Middle frontal gyrus (tissue), 1 donor: Measurements from ENCODE around the gene F7.

Source experiments
- DNase-seq: peaks from one replicate; pipeline ENCODE4 v3.0.0-alpha.2; 2015; ENCODE audit warnings: low spot score; ENCODE audit errors: extremely low spot score

Gene F7

DNA sequence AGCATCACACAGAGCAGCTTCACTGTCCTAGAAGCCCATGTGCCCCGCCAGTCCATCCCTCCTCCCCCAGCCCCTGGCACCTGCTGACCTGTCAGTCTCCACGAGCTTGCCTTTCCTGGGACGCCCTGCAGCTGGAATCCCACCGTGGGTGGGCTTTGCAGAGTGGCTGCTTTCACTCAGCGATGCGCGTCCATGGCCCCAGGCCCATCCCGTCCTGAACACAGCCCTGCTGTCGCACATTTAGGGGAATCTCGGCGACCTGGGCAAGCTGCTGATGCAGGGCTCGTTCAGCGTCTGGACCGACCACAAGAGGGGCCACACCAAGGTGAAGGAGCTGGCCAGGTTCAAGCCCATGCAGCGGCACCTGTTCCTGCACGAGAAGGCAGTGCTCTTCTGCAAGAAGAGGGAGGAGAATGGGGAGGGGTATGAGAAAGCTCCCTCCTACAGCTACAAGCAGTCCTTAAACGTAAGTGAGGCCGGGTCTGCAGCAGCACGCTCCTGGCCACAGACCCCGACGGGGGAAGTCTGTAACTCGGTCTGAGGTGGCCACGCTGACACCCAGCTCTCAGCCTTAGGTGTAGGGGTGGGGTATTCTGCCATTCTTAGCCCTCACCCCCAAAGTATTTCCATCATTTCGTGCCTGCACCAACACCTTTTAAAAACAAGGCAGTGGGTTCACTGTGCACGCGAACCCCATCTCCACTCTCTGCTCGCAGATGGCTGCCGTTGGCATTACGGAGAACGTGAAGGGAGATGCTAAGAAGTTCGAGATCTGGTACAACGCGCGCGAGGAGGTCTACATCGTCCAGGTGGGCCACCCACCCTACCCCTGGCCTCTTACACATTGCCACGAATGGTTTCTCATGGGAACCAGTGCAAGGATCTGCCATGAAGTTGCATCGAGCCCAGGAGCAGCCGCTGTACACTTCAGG is 18.3 kb upstream of the F7 start:
- DNase-seq = no peak

DNA sequence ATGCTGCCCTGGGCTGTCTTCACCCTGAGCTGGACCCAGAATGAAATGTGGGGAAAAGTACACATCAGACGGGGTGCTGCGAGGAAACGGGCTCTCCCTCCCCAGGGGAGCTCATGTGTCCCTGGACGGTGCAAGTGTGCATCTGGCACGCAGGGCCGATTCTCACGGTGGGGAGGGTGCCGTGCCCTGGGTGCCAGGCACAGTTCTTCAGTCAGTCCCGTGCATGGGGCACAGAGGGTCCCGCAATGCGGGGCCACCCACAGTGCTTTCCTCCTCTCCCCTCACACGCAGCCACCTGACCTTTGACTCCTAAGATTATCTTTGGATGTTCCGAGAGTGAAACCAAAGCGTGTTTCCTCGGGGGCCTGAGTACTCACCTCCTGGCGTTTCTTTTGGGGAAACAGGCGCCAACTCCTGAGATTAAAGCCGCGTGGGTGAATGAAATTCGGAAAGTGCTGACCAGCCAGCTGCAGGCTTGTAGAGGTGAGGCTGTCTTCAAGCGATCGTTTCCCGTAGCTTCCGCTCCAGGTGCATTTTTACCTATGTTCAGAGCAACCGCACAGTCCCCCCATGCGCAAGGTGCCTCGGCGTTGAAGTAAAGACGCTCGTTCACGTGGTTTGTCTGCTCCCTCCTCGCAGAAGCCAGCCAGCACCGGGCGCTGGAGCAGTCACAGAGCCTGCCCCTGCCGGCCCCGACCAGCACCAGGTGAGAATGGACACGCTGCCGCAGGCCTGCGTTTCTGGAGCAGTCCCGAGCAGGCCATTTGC is 17.5 kb upstream of the F7 start:
- no peak for DNase-seq

DNA sequence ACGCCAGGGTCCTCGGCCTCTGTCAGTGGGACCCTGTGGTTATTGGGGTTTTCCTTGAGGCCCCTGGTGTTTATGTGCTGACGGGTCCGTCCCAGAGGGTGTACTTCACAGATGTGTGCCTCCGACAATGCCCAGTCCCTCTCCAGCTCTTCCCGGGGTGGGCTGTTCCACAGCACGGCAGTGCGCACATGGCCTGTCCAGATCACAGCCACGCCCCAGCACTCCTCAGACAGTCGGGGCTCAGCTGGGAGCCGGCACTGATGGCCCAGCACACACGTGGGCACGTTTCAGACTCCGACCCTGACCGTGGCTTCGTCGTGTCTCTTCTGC is 16.9 kb upstream of the F7 start:
- no peak for DNase-seq

DNA sequence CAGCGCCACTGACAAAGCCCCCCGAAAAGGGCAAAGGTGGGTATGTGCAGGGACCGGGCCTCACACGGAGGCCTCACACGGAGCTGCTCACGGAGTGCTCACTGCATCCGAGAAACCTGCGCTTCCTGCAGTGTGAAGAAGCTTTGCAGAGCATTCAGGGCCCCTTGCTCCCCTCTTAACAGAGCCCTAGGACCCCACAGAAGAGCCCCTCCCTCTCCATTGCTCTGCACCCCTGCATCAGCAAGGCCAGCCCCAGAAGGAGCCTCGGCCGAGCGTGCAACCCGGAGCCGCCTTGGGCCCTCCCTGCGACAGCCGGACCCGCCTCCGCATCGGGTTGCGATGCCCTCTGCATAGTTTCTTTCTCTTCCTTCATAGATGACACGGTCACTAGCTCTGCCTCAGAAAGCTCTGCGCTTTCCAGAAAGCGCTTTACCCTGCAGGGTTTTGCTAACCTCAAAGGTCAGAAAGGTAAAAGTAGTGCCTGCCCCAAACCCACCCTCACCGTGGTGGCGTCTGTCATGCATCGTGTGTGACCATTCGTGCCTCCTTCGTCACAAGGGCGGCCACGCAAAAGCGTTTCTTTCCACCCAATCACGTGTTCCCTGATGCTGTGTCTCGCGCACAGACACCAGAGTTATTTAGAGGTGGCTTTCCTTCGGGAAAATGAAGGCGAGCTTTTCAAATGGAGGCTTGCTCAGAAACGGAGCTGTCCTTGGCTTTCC is 15.7 kb upstream of the F7 start:
- DNase-seq = no peak

- DNase-seq = no peak
Observed at GRCh38 chr13:113090415-113090770, 15.2 kb upstream of the F7 start.

DNA sequence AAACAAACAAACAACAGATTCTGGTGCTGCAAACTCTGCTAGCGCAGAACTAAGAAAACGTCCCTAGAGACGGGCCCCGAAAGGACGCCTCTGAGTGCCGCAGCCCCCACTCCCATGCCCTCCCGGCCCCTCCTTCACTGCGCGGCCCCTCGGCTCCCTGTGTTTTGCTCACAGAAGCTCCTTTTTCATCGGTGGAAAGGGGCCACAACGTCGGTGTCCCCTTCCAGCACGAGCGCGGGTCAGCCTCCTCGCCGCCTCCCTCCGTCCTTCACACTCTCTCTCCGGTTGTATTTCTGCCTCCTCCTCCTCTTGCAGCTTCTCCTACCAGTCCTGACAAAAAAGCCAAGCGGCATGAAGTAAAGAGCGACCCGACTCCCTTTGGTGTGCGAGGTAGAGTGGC is 14.8 kb upstream of the F7 start:
- DNase-seq = no peak

GRCh38 chr13:113091211-113091771 is 14.3 kb upstream of the F7 start:
- DNase-seq = no peak

DNA sequence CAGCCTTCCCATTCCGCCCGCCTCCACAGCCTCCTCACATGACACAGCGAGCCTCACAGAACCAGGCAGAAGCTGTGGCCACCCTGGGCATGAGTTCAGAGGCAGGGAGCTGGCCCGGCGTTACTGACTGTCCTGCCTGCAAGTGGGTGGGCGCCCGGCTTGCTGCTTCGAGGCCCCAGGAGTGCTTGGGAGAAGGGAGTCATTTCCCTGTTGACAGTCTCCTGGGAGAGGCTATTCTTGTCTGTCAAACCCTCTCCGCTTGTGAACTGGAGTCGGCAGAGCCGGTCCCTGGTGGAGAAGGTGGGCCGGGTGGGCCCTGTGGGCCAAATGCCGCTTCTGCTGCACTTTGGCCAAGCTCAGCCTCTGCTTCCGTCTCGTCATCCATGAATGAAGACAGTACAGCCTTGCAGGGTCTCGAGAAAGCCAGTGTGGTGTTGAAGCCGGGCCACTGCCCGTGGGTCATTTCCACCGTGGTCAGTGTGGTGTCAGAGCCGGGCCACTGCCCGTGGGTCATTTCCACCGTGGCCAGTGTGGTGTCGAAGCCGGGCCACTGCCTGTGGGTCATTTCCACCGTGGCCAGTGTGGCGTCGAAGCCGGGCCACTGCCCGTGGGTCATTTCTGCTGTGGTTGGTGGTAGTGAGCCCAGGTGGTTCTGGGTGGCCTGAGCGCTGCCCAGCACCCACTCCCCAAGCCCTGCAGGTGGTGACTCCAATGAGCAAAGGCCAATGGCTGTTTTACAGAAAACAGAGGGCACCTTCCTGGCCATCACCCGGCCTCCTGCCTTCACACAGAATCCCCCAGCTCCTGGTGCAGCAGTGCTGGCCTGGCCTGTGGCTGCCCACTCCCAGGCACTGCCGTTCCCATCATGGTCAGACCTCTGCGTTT is 13.5 kb upstream of the F7 start:
- DNase-seq = no peak

GRCh38 chr13:113092776-113093579 is 12.6 kb upstream of the F7 start:
- DNase-seq = no peak

- no peak for DNase-seq
Observed at GRCh38 chr13:113093580-113094409, 11.8 kb upstream of the F7 start.

GRCh38 chr13:113094410-113094800 is 11.2 kb upstream of the F7 start:
- DNase-seq = no peak

- no peak for DNase-seq
Observed at GRCh38 chr13:113095146-113096051, 10.2 kb upstream of the F7 start.

DNA sequence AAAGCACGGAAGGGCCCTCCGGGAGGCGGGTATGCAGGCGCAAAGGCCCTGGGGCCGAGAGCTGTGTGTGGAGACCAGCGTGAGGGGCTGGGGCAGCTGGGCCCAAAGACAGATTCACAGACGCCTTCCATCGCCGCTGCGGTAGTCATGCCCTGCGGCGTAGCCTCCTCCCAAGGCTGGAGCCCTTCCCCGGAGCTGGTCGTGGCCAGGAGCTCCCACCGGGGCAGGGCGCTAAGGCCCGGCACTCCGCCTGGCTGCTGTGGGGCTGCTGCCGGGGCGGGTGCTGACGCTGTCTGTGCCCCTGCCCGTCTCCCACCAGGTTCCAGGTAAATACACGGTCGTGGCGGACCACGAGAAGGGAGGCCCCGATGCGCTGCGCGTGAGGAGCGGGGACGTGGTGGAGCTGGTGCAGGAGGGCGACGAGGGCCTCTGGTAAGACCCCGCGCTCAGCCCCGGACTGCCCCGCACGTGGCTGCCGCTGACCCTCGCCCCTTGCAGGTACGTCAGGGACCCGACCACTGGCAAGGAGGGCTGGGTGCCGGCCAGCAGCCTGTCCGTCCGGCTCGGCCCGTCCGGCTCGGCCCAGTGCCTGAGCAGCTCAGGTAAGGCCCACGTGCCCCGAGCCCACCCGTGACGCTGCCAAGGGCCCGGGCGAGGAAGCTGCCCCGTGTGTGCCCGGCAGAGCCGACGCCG is 9.4 kb upstream of the F7 start:
- no peak for DNase-seq

DNA sequence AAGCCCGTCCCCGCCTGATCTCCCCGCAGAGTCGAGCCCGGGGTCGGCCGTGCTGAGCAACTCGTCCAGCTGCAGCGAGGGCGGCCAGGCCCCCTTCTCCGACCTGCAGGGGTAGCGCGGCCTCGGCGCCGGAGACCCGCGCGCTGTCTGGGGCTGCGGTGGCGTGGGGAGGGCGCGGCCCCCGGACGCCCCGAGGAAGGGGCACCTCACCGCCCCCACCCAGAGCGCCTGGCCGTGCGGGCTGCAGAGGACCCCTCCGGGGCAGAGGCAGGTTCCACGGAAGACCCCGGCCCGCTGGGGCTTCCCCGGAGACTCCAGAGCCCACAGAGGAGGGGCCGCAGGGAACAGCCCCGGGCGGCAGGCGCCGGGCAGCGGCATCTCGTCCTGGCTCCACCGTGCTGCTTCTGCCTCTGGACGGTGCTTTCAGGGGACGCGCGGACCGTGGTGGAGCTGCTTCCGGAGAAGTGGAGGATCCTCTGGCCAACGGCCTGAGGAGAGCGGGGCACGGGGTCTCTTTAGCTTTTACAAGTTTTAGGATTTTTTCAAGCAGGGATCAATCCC is 8.8 kb upstream of the F7 start:
- DNase-seq = no peak

DNA sequence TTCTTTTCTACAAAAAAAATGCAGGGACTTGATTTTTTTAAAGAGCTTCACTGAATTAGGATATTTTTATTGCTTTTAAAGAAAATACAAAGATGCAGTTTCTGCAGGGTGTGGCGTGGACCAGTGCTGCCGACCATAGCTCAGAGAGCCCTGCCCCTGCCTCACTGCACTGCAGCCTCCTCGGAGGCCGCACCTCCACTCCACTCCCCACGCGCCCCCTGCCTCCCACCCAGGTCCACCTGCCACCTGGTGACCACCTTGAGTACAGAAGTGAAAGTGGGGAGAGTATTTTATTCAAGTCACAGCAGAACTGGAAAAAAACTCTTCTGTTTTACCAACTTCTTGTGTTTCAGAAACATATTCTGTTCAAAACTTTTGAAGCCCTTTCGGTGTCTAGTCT is 7.9 kb upstream of the F7 start:
- no peak for DNase-seq

GRCh38 chr13:113098162-113098732 is 7.3 kb upstream of the F7 start:
- DNase-seq = no peak

DNA sequence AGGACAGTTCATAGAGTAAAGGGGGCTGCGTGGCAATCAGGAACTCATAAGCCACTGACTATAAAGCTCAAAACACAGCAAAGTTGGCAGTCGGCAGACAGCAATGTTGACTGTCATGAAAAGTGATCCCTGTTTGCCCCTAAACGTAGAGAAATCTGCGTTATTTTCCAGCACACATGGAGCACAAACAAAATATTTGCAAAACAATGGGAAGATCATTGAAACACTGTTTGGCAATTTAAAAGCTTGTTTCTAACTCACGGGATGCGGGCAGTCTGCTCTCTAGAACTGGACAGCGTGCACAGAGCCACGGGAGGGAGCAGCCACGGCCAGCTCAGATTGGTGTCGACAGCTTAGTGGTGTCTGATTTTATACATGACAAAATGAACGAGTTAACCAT is 6.4 kb upstream of the F7 start:
- no peak for DNase-seq
